HCT116 (cell line): ENCODE measurements around the gene PRDM2. TPM values are rescaled to one million over a fixed set of nuclear protein-coding genes. Genes with fewer than 3 reads are reported as not detected.

Experiments
- ATAC-seq: fragments of 200-7000 bp; cut with Tn5 transposase; 2 replicates; pipeline ENCODE4 v1.9.1; 2020; ENCODE audit warnings: mild to moderate bottlenecking, moderate library complexity
- BruUV-seq: library from RNA; stranded (reverse); fragments of 400-500 nt; replicated peaks from 2 replicates; lab custom pipeline; 2021; lab: Mats Ljungman, UMichigan
- CTCF ChIA-PET: fragments of 300-600 bp; sonication (Branson Sonifier 250); formaldehyde crosslinking; loops from one replicate; lab custom pipeline; 2021; ENCODE audit warnings: antibody characterized with exemption; lab: Charles Lee
- POLR2A ChIA-PET: fragments of 300-600, 350-600 bp; sonication (Branson Sonifier 250); formaldehyde crosslinking; loops from one replicate; lab custom pipeline; 2021; ENCODE audit warnings: antibody characterized with exemption; lab: Charles Lee
- RAD21 ChIA-PET, 2 experiments: fragments of 300-600 bp; sonication (Branson Sonifier 250); formaldehyde crosslinking; loops; one replicate each; lab custom pipeline; 2023; ENCODE audit warnings: low total read pairs in 2 of 2; ENCODE audit not compliant: uncharacterized antibody in 2 of 2, unreplicated experiment in 2 of 2, low non-redundant PET in 1 of 2; lab: Charles Lee
- DNase-seq: peaks from one replicate; pipeline ENCODE4 v3.0.0-alpha.2; 2010; ENCODE audit warnings: low read depth, low spot score
- H2AFZ ChIP-seq: fragments of 200-600 bp; shearing (Covaris generic), sonication (generic); 2 replicates; pipeline ENCODE4 v1.6.1; 2017; ENCODE audit warnings: low read depth, mixed run types, mixed read lengths, antibody characterized with exemption, low read length; ENCODE audit not compliant: poor library complexity, severe bottlenecking
- H3K27ac ChIP-seq: 2 replicates; pipeline ENCODE4 v1.5.1; 2012; ENCODE audit warnings: low read depth, low read length
- H3K27me3 ChIP-seq: fragments of 200-600 bp; sonication (generic); 2 replicates; pipeline ENCODE4 v1.6.1; 2016; ENCODE audit warnings: mixed run types, low read length, mixed read lengths; ENCODE audit not compliant: insufficient read depth
- H3K36me3 ChIP-seq, 2 experiments: fragments of 200-500 bp in 1 of 2; fragments of 200-600 bp in 1 of 2; sonication (Bioruptor generic) in 1 of 2; sonication (generic) in 1 of 2; 2 replicates each; pipeline versions ENCODE4 v1.5.1 to v1.6.1; 2014 to 2016; ENCODE audit warnings: low read length in 2 of 2, inconsistent platforms in 1 of 2, mixed read lengths in 1 of 2, mixed run types in 1 of 2; ENCODE audit not compliant: insufficient read depth in 2 of 2, control insufficient read depth in 1 of 2
- H3K4me1 ChIP-seq, 2 experiments: fragments of 200-600 bp in 1 of 2; sonication (generic) in 1 of 2; 2 replicates each; pipeline versions ENCODE4 v1.5.1 to v1.6.1; 2012 to 2017; ENCODE audit warnings: low read length in 2 of 2, inconsistent platforms in 1 of 2, mild to moderate bottlenecking in 1 of 2, mixed read lengths in 1 of 2, mixed run types in 1 of 2, moderate library complexity in 1 of 2; ENCODE audit not compliant: insufficient read depth in 2 of 2, control insufficient read depth in 1 of 2
- H3K4me2 ChIP-seq: fragments of 200-600 bp; sonication (generic); 2 replicates; pipeline ENCODE4 v1.6.1; 2017; ENCODE audit warnings: mixed run types, low read length, mixed read lengths
- H3K4me3 ChIP-seq, 2 experiments: fragments of 200-600 bp in 1 of 2; sonication (generic) in 1 of 2; replicated peaks in 1 of 2; 2 replicates each; pipeline ENCODE4 v1.5.1; 2011 to 2016; ENCODE audit warnings: low read length in 2 of 2, control low read depth in 1 of 2, low read depth in 1 of 2, mild to moderate bottlenecking in 1 of 2, mixed read lengths in 1 of 2, mixed run types in 1 of 2
- H3K79me2 ChIP-seq: fragments of 200-600 bp; sonication (generic); 2 replicates; pipeline ENCODE4 v1.6.1; 2017; ENCODE audit warnings: mild to moderate bottlenecking, mixed run types, low read length, moderate library complexity, mixed read lengths; ENCODE audit not compliant: insufficient read depth
- H3K9ac ChIP-seq: fragments of 200-600 bp; sonication (generic); 2 replicates; pipeline ENCODE4 v1.6.1; 2016; ENCODE audit warnings: low read length, mixed read lengths
- H3K9me2 ChIP-seq: fragments of 200-600 bp; sonication (generic), shearing (Covaris generic); 2 replicates; pipeline ENCODE4 v1.6.1; 2017; ENCODE audit warnings: mixed run types, mild to moderate bottlenecking, moderate library complexity; ENCODE audit not compliant: insufficient read depth
- H3K9me3 ChIP-seq, 2 experiments: fragments of 200-500 bp in 1 of 2; fragments of 200-600 bp in 1 of 2; sonication (Bioruptor generic) in 1 of 2; sonication (generic) in 1 of 2; 2 replicates each; pipeline ENCODE4 v1.6.1; 2014 to 2017; ENCODE audit warnings: low read length in 2 of 2, mixed read lengths in 2 of 2, inconsistent platforms in 1 of 2, low read depth in 1 of 2, mild to moderate bottlenecking in 1 of 2, mixed run types in 1 of 2, moderate library complexity in 1 of 2; ENCODE audit not compliant: control insufficient read depth in 1 of 2, insufficient read depth in 1 of 2
- H4K20me1 ChIP-seq: fragments of 200-600 bp; sonication (generic), shearing (Covaris generic); 2 replicates; pipeline ENCODE4 v1.6.1; 2017; ENCODE audit warnings: mixed run types, mild to moderate bottlenecking, moderate library complexity; ENCODE audit not compliant: insufficient read depth
- CBX3 ChIP-seq: IDR thresholded peaks from 2 replicates; pipeline ENCODE4 v1.6.1; 2012; ENCODE audit warnings: low read depth
- CEBPB ChIP-seq: IDR thresholded peaks from 2 replicates; pipeline ENCODE4 v1.6.1; 2012; ENCODE audit warnings: low read depth
- EGR1 ChIP-seq: IDR thresholded peaks from 2 replicates; pipeline ENCODE4 v1.6.1; 2012; ENCODE audit warnings: low read depth
- ELF1 ChIP-seq: IDR thresholded peaks from 2 replicates; pipeline ENCODE4 v1.6.1; 2012; ENCODE audit warnings: low read depth, borderline replicate concordance
- EZH2 ChIP-seq: fragments of 200-600 bp; sonication (generic); IDR thresholded peaks from 2 replicates; pipeline ENCODE4 v1.6.1; 2017; ENCODE audit warnings: antibody characterized with exemption, mixed run types
- EZH2phosphoT487 ChIP-seq: fragments of 200-600 bp; IDR thresholded peaks from 2 replicates; pipeline ENCODE4 v1.6.1; 2018; ENCODE audit warnings: antibody characterized with exemption, borderline replicate concordance
- FOSL1 ChIP-seq: IDR thresholded peaks from 2 replicates; pipeline ENCODE4 v1.6.1; 2012; ENCODE audit warnings: low read depth
- POLR2AphosphoS5 ChIP-seq: IDR thresholded peaks from 2 replicates; pipeline ENCODE4 v1.6.1; 2011; ENCODE audit warnings: mild to moderate bottlenecking, low read depth, low read length, moderate library complexity
- RAD21 ChIP-seq: IDR thresholded peaks from 2 replicates; pipeline ENCODE4 v1.6.1; 2012; ENCODE audit warnings: low read depth, mild to moderate bottlenecking
- SP1 ChIP-seq: IDR thresholded peaks from 2 replicates; pipeline ENCODE4 v1.6.1; 2012; ENCODE audit warnings: low read depth
- TCF7L2 ChIP-seq: IDR thresholded peaks from 2 replicates; pipeline ENCODE4 v1.7.0; 2011; ENCODE audit warnings: borderline replicate concordance, inconsistent platforms; ENCODE audit not compliant: insufficient read depth, insufficient read length; ENCODE audit errors: extremely low read depth
- ZFX ChIP-seq: fragments of 450-650 bp; IDR thresholded peaks from 2 replicates; pipeline ENCODE4 v1.6.1; 2017
- ZNF274 ChIP-seq: fragments of 200-500 bp; sonication (Bioruptor generic); IDR thresholded peaks from 2 replicates; pipeline ENCODE4 v1.6.1; 2014; ENCODE audit warnings: mild to moderate bottlenecking, low read depth, low read length, inconsistent platforms
- intact Hi-C: fragments of 100-400 bp; cut with micrococcal nuclease; formaldehyde crosslinking; loops from 2 replicates; pipeline ENCODE4 v1.10.0; 2022
- total RNA-seq: library from RNA; stranded (reverse); gene quantifications from one replicate; pipeline ENCODE4 v1.2.1, GENCODE V29; 2021; ENCODE audit not compliant: unreplicated experiment
- TF ChIP-seq, protein P1 (sequence below), 3 experiments: fragments of 200-600 bp in 1 of 3; sonication (generic) in 1 of 3; IDR thresholded peaks in 2 of 3; conservative IDR thresholded peaks in 1 of 3; 2 replicates each; pipeline ENCODE4 v1.5.1; 2012 to 2017; ENCODE audit warnings: low read depth in 2 of 3, low read length in 2 of 3, antibody characterized with exemption in 1 of 3, borderline replicate concordance in 1 of 3, control low read depth in 1 of 3, mild to moderate bottlenecking in 1 of 3, mixed read lengths in 1 of 3, mixed run types in 1 of 3, moderate library complexity in 1 of 3; ENCODE audit not compliant: insufficient read depth in 1 of 3
- TF ChIP-seq, protein P2 (sequence below): IDR thresholded peaks from 2 replicates; pipeline ENCODE4 v1.6.1; 2012
- TF ChIP-seq, protein P3 (sequence below): IDR thresholded peaks from 2 replicates; pipeline ENCODE4 v1.6.1; 2012
- TF ChIP-seq, protein P4 (sequence below): IDR thresholded peaks from 2 replicates; pipeline ENCODE4 v1.6.1; 2012; ENCODE audit warnings: low read depth

Gene PRDM2
- total RNA-seq, 1 experiment from 2014 or later, result 17.3 TPM

DNA sequence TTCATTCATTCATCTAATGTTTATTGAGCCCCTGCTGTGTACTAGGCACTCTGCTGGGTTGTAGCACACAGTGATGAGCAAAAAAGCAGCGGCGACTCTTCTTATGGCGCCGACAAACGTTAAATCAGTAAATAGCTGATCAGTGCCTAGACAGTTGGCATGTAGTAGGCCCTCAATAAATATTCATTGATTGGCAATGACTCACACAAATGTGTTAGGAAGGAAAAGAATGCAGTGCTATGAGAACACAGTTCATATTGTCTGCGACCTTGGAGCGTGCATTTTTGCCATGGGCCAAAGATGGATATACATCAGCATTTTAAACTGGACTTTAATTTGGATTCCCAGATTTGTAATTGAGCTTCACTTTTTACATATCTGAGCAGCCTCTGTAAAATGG, 52.0 kb downstream of the PRDM2 start:
- H3K4me3 ChIP-seq, result no peak overlapping the region
- H2AFZ ChIP-seq, result no peak overlapping the region
- POLR2A ChIA-PET, result no interaction called here
- DNase-seq (no peak), ATAC-seq (no peak)
- H3K9ac ChIP-seq, result no peak overlapping the region
- peaks cover 14% of the 10 kb centered on the region; the same call in 1 of the 2 replicates for H4K20me1 ChIP-seq
- no peak overlapping the region for H3K27ac ChIP-seq
- BruUV-seq, result no TSS peak
- no peaks in the 10 kb centered on the region for H3K9me3 ChIP-seq
- peaks cover 71% of the 10 kb centered on the region for H3K79me2 ChIP-seq
- peaks cover 14 to 26% of the 10 kb centered on the region in 2 experiments; a peak in 3 of 4 replicates for H3K4me1 ChIP-seq
- H3K4me2 ChIP-seq, result no peak overlapping the region
- CTCF ChIA-PET, result no interaction called here
- H3K27me3 ChIP-seq, result no peaks in the 10 kb centered on the region
- TF ChIP-seq EGR1 (no peak), ZFX (no peak), CEBPB (no peak)
- intact Hi-C loops, result no loop called here
- no peaks in the 10 kb centered on the region for H3K9me2 ChIP-seq
- no peaks in the 10 kb centered on the region for H3K36me3 ChIP-seq
- RAD21 ChIA-PET, result no interaction called here

DNA sequence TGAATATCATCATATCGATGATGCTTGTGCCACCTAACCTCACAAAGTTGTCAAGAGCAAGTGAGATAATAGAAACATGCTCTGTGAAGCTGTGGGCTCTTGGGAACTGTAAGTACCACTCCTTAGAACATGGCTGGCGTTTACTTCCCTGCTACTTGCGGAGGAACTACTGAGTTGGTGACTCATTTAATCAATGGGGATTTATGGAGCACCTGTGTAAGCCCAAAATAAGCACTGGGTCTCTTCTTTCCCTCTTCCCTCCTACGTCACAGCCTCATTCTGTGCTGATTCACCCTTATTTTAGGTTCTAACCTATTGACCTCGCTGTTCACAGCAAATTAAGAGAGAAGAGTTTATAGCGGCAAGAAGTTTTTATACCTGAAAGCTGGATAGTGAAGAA, 52.9 kb downstream of the PRDM2 start:
- Histone ChIP-seq H3K36me3 (no peaks in the 10 kb centered on the region), H3K27ac (no peak overlapping the region), H3K4me3 (no peak overlapping the region), H2AFZ (no peak overlapping the region), H3K27me3 (no peaks in the 10 kb centered on the region), H3K9ac (no peak overlapping the region), H3K9me3 (no peaks in the 10 kb centered on the region), H3K79me2 (peaks cover 80% of the 10 kb centered on the region), H4K20me1 (peaks cover 14% of the 10 kb centered on the region; the same call in 1 of the 2 replicates), H3K4me2 (no peak overlapping the region), H3K9me2 (no peaks in the 10 kb centered on the region), H3K4me1 (peaks cover 23 to 35% of the 10 kb centered on the region in 2 experiments)
- POLR2A ChIA-PET, result no interaction called here
- CTCF ChIA-PET, result no interaction called here
- DNase-seq (no peak), ATAC-seq (no peak)
- intact Hi-C loops, result no loop called here
- RAD21 ChIA-PET, result no interaction called here
- no TSS peak for BruUV-seq
- TF ChIP-seq EGR1, result no peak
- TF ChIP-seq, protein P1, sequence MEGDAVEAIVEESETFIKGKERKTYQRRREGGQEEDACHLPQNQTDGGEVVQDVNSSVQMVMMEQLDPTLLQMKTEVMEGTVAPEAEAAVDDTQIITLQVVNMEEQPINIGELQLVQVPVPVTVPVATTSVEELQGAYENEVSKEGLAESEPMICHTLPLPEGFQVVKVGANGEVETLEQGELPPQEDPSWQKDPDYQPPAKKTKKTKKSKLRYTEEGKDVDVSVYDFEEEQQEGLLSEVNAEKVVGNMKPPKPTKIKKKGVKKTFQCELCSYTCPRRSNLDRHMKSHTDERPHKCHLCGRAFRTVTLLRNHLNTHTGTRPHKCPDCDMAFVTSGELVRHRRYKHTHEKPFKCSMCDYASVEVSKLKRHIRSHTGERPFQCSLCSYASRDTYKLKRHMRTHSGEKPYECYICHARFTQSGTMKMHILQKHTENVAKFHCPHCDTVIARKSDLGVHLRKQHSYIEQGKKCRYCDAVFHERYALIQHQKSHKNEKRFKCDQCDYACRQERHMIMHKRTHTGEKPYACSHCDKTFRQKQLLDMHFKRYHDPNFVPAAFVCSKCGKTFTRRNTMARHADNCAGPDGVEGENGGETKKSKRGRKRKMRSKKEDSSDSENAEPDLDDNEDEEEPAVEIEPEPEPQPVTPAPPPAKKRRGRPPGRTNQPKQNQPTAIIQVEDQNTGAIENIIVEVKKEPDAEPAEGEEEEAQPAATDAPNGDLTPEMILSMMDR (IDR thresholded peaks at IDR 0.05 in 2 of 3, conservative IDR thresholded peaks at IDR 0.05 in 1 of 3; ENCODE audit: borderline replicate concordance in 1 of 3, insufficient read depth in 1 of 3, low read depth in 2 of 3, low read length in 2 of 3), result no peak
- no peak for TF ChIP-seq ZFX
- TF ChIP-seq SP1, result no peak
- TF ChIP-seq, protein P2, sequence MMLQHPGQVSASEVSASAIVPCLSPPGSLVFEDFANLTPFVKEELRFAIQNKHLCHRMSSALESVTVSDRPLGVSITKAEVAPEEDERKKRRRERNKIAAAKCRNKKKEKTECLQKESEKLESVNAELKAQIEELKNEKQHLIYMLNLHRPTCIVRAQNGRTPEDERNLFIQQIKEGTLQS, result no peak
- TF ChIP-seq, protein P3, sequence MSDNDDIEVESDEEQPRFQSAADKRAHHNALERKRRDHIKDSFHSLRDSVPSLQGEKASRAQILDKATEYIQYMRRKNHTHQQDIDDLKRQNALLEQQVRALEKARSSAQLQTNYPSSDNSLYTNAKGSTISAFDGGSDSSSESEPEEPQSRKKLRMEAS, result no peak
- TF ChIP-seq ZNF274, result no peak
- TF ChIP-seq TCF7L2, result no peak
- TF ChIP-seq CBX3, result no peak
- no peak for TF ChIP-seq EZH2phosphoT487
- TF ChIP-seq POLR2AphosphoS5, result no peak
- TF ChIP-seq EZH2, result no peak
- TF ChIP-seq ELF1, result no peak
- TF ChIP-seq FOSL1, result no peak
- TF ChIP-seq, protein P4, sequence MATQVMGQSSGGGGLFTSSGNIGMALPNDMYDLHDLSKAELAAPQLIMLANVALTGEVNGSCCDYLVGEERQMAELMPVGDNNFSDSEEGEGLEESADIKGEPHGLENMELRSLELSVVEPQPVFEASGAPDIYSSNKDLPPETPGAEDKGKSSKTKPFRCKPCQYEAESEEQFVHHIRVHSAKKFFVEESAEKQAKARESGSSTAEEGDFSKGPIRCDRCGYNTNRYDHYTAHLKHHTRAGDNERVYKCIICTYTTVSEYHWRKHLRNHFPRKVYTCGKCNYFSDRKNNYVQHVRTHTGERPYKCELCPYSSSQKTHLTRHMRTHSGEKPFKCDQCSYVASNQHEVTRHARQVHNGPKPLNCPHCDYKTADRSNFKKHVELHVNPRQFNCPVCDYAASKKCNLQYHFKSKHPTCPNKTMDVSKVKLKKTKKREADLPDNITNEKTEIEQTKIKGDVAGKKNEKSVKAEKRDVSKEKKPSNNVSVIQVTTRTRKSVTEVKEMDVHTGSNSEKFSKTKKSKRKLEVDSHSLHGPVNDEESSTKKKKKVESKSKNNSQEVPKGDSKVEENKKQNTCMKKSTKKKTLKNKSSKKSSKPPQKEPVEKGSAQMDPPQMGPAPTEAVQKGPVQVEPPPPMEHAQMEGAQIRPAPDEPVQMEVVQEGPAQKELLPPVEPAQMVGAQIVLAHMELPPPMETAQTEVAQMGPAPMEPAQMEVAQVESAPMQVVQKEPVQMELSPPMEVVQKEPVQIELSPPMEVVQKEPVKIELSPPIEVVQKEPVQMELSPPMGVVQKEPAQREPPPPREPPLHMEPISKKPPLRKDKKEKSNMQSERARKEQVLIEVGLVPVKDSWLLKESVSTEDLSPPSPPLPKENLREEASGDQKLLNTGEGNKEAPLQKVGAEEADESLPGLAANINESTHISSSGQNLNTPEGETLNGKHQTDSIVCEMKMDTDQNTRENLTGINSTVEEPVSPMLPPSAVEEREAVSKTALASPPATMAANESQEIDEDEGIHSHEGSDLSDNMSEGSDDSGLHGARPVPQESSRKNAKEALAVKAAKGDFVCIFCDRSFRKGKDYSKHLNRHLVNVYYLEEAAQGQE, result no peak
- TF ChIP-seq RAD21, result no peak
